ENCODE data around the gene ZNF649. TPM values are rescaled to one million over a fixed set of nuclear protein-coding genes. Genes with fewer than 3 reads are reported as not detected.
"Not testable (repeated sequence)": the region's sequence is repeated elsewhere in the genome, so short reads cannot be mapped to it uniquely, and the experiment has no call there.

The ZNF649 gene
- 23.6 TPM for total RNA-seq

DNA sequence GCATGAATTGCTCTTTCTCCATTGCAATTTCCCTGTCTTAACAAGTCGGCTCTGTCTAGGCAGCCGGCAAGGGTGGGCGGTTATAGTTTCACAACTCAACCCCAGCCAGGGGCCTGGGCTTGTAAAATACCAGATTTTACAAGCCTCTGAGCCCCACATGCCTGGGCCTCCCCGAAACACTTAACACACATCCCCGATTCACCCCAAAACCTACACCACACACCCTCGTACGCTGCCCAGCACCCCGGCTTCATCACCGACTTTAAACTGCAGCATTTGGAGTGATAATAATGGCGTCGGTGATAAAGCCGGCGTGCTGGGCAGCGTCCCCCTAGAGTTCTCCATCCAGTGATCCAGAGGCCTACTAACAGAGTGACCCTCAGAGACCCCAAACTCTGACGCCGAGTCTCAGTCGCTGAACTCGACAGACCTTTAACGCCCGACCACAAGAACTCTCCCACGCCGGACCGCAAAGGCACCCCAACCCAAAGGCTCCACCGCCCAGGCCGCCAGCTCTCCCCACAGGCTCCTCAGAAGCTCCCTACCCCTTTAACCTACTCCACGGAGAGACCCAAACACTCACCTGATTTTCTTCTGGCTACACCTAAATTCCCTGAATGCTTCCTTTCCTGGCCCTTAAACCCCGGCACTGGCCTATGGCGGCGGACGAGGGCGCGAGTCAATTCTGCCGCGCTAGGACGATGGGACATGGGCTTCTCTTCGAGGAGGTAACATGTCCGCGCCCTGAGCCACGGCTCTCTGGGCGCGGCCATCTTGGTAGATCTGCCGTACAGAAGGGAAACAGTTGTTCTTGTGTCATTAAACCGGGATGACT lies at the start of gene ZNF649:
TSS of gene ZNF649 (minus strand) at position 687 of the 835 bp plus-strand sequence. CDS start 4,910 bp downstream, outside the sequence.
- peak; percentile 85 for DNase-seq (ENCODE audit: low spot score)

GRCh38 chr19:51948975-51949374 lies 44.2 kb upstream of the ZNF649 start:
- peak; percentile 47 for DNase-seq (ENCODE audit: low spot score)

DNA sequence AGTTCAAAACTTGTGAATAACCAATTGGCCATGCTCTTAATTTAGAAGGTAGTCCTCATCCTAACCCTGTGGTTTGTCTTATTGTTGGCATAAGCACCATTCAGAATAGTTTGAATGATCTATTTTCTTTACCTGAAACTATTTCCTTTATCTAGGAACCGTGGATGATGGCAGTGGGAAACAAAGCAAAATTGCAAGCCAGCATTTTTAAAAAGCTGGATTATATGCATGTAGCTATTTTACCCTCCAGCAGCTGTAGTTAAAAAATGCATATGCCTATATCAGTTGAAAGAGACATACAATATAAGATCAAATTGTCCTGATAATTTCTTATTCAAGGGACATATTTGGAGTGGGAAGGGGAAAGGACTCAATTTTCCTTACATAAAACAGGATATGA lies 41.8 kb upstream of the ZNF649 start:
- DNase-seq (ENCODE audit: low spot score) = no peak

- no peak for DNase-seq (ENCODE audit: low spot score)
These were observed 40.2 kb upstream of the ZNF649 start for GRCh38 chr19:51944798-51945552.

DNA sequence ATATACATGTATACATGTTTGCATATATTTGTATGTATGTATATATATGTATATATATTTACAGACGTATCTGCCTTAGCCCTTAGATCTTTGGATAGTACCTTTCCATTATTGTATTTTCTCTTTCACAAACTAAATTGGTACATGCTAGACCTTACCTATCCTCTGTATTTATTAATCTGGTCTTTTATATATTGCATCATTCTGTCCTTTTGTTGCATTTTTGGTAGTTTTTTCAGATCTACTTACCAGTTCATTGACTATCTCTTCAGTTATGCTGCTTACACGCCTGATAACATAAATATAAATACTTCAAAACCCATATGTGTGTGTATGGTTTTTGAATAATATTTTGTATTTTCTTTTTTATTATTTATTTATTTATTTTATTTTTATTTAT lies 34.1 kb upstream of the ZNF649 start:
- no peak for DNase-seq (ENCODE audit: low spot score)

DNA sequence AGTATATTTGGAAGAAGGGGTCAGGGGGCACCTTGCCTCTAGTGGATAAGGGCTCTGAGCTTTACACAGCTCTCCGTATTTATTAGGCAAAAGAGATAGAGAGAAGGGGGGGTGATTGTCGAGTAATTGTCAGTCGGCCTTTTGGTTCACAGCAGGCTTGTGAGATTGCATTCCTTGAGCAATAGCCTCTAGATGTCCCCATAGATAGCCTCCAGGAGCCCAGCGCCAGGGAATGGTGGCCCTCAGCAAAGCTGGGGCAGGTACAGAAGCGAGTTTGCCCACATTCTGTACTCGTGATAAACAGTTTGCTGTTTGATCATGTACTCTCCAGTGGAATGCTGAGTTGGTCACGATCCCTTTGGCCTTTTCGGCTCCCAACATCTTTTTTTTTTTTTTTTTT lies 27.1 kb upstream of the ZNF649 start:
- no peak for DNase-seq (ENCODE audit: low spot score)

GRCh38 chr19:51927859-51928258 lies 23.0 kb upstream of the ZNF649 start:
- DNase-seq (ENCODE audit: low spot score) = no peak

GRCh38 chr19:51926784-51927741 lies 22.2 kb upstream of the ZNF649 start, which contains the start of gene ZNF613:
Gene ZNF613, plus strand, starts transcription at chr19:51927472. Its CDS starts 8,749 bp downstream, at chr19:51936221.
- peak; percentile 91 for DNase-seq (ENCODE audit: low spot score)

- no peak for DNase-seq (ENCODE audit: low spot score)
These were observed 21.6 kb upstream of the ZNF649 start for GRCh38 chr19:51926426-51926783.

- DNase-seq (ENCODE audit: low spot score) = no peak
These were observed 17.1 kb upstream of the ZNF649 start for GRCh38 chr19:51921949-51922348.

GRCh38 chr19:51919606-51920005 lies 14.8 kb upstream of the ZNF649 start:
- no peak for DNase-seq (ENCODE audit: low spot score)

DNA sequence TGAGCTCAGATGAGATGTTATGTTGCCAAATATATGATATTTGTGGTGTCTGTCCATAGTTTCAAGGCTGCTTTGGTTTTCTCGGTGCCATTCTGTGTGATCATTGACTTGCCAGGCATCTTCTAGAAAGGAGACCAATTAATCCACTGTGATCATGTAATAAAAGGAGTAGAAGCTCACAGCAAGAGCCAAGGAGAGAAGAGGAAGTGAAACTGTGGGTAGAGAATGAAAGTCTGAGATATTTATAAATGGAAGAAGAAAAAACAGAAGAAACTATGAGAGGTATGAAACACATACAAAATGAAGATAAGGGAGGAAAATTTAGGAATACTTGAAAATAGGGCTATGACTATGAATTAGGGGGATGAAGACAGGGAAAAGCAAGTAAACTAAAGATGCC lies 11.3 kb upstream of the ZNF649 start:
- no peak for DNase-seq (ENCODE audit: low spot score)

DNA sequence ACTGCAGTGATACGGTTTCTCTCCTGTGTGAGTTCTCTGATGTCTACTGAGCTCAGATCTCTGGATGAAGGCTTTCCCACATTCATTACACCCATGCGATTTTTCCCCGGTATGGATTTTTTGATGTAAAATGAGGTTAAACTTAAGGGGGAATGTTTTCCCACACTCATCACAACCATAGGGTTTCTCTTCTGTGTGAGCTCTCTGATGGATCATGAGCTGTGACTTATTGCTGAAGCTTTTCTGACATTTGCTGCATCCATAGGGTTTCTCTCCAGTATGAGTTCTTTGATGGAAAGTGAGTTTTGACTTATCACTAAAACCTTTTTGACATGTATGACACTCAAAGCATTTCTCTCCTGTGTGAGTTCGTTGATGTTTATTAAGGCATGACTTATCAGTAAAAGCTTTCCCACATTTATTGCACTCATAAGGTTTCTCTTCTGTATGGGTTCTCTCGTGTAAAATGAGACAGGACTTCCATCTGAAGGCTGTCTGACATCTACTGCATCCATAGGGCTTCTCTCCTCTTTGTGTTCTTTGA lies 10.6 kb upstream of the ZNF649 start:
- DNase-seq (ENCODE audit: low spot score) = no peak

- DNase-seq (ENCODE audit: low spot score) = not testable (repeated sequence)
These were observed 3.2 kb upstream of the ZNF649 start for GRCh38 chr19:51907981-51908380.

DNA sequence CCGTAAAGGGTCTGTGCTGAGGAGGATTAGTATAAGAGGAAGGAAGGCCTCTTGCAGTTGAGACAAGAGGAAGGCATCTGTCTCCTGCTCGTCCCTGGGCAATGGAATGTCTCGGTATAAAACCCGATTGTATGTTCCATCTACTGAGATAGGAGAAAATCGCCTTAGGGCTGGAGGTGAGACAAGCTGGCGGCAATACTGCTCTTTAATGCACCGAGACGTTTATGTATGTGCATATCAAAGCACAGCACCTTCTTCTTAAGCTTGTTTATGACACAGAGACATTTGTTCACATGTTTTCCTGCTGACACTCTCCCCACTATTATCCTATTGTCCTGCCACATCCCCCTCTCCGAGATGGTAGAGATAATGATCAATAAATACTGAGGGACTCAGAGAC lies 1.3 kb upstream of the ZNF649 start:
- not testable (repeated sequence) for DNase-seq (ENCODE audit: low spot score)

- not testable (repeated sequence) for DNase-seq (ENCODE audit: low spot score)
These were observed 822 bp upstream of the ZNF649 start for GRCh38 chr19:51905639-51906038.

- DNase-seq (ENCODE audit: low spot score) = no peak
These were observed 389 bp upstream of the ZNF649 start for GRCh38 chr19:51905206-51905605.

- no peak for DNase-seq (ENCODE audit: low spot score)
These were observed 1.6 kb downstream of the ZNF649 start for GRCh38 chr19:51903192-51903591.

DNA sequence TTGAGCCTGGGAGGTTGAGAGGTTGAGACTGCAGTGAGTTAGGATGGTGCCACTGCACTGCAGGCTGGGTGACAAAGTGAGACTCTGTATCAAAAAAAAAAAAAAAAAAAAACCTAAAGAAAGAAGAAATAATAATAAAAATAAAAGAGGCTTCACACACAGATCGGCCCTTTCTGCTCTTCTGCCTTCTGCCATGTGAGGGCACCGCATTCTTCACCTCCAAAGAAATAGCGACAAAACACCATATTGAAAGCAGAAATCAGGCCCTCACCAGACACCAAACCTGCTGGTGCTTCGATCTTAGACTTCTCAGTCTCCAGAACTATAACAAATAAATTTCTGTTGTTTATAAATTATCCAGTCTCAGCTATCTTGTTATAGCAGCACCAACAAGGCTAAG lies 3.0 kb downstream of the ZNF649 start:
- no peak for DNase-seq (ENCODE audit: low spot score)

DNA sequence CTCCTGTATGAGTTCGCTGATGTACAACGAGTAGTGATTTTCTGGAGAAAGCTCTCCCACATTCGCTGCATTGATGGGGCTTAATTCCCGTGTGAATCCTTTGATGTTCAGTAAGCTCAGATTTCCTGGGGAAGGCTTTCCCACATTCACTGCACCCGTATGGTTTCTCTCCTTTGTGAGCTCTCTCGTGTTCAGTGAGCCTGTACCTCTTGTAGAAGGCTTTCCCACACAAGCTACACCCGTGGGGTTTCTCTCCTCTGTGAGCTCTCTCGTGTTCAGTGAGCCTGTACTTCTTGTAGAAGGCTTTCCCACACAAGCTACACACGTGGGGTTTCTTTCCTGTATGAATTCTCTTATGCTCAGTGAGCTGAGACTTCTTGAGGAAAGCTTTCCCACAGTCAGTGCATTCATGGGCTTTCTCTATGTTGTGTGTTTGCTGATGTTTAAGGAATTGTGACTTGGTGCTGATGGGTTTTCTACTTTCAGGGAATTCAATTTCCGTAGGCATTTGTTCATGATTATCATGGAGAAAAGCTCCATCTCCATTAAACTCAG lies 13.5 kb downstream of the ZNF649 start:
- no peak for DNase-seq (ENCODE audit: low spot score)

DNA sequence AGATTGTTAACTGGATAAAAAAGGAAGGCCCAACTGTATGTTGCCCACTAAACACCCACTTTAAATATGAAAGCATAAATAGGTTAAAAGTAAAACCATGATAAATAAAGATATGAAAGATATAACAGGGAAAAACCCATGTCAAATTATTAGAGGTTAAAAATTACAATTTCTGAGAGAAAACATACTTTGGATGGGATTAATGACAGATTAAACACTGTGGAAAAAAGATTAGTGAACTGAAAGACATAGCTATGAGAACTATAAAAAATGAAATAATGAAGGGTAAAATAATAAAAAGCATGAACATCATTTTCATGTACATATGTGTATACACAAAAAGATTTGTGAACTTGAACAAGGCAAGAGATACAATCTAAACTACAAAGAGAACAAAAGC lies 14.9 kb downstream of the ZNF649 start:
- DNase-seq (ENCODE audit: low spot score) = no peak
